CD4-positive, CD25-positive, alpha-beta regulatory T cell (primary cell): ENCODE results near the gene ENTREP3. TPM values are rescaled to one million over a fixed set of nuclear protein-coding genes. Genes with fewer than 3 reads are reported as not detected.

Experiments used
- ATAC-seq, 2 donors: fragments of 150-1000 bp; cut with Tn5 transposase; one replicate each; pipeline ENCODE4 v1.10.0; 2021; ENCODE audit warnings: low read depth in 2 of 2, moderate number of reproducible peaks in 2 of 2, moderate library complexity in 1 of 2
- DNase-seq, 3 donors: peaks; one replicate each; pipeline versions ENCODE4 v3.0.0 to v3.0.0-alpha.2; 2012 to 2022; ENCODE audit warnings: mixed read lengths in 1 of 3
- H3K27ac ChIP-seq: one replicate; pipeline ENCODE4 v1.7.0; 2013; ENCODE audit warnings: mild to moderate bottlenecking, low read length; ENCODE audit not compliant: insufficient read depth, poor library complexity, severe bottlenecking
- H3K27me3 ChIP-seq: one replicate; pipeline ENCODE4 v1.7.0; 2013; ENCODE audit warnings: low read length; ENCODE audit not compliant: control insufficient read depth, insufficient read depth
- H3K36me3 ChIP-seq: one replicate; pipeline ENCODE4 v1.7.0; 2013; ENCODE audit warnings: mild to moderate bottlenecking, low read length, moderate library complexity; ENCODE audit not compliant: control insufficient read depth, insufficient read depth
- H3K4me1 ChIP-seq: 2 replicates; pipeline ENCODE4 v1.7.0; 2013; ENCODE audit warnings: mild to moderate bottlenecking, low read length; ENCODE audit not compliant: insufficient read depth, control insufficient read depth, poor library complexity, severe bottlenecking
- H3K4me3 ChIP-seq: one replicate; pipeline ENCODE4 v1.7.0; 2013; ENCODE audit warnings: low read depth, mild to moderate bottlenecking, low read length, moderate library complexity
- H3K9me3 ChIP-seq, 2 experiments: 1 replicate in 1 of 2; 2 replicates in 1 of 2; pipeline ENCODE4 v1.7.0; 2013; ENCODE audit warnings: low read length in 2 of 2, mild to moderate bottlenecking in 1 of 2, moderate library complexity in 1 of 2; ENCODE audit not compliant: control insufficient read depth in 2 of 2
- H3K27ac Mint-ChIP-seq, 3 donors: one replicate each; pipeline ENCODE4 v1.8.0; 2020 to 2022; ENCODE audit warnings: mild to moderate bottlenecking in 3 of 3, mixed read lengths in 3 of 3, moderate library complexity in 2 of 3
- H3K27me3 Mint-ChIP-seq: one replicate; pipeline ENCODE4 v1.8.0; 2022; ENCODE audit warnings: mild to moderate bottlenecking, mixed read lengths
- H3K36me3 Mint-ChIP-seq: one replicate; pipeline ENCODE4 v1.8.0; 2020; ENCODE audit warnings: mixed read lengths
- H3K4me1 Mint-ChIP-seq, 4 donors: one replicate each; pipeline ENCODE4 v1.8.0; 2020 to 2022; ENCODE audit warnings: mixed read lengths in 4 of 4, mild to moderate bottlenecking in 1 of 4
- H3K4me3 Mint-ChIP-seq, 4 donors: one replicate each; pipeline ENCODE4 v1.8.0; 2020 to 2022; ENCODE audit warnings: mild to moderate bottlenecking in 4 of 4, mixed read lengths in 4 of 4, moderate library complexity in 3 of 4
- H3K9me3 Mint-ChIP-seq, 7 donors: one replicate each; pipeline ENCODE4 v1.8.0; 2020 to 2022; ENCODE audit warnings: mixed read lengths in 7 of 7, mild to moderate bottlenecking in 3 of 7, moderate library complexity in 2 of 7
- polyA plus RNA-seq, 4 donors: library from polyadenylated mRNA; unstranded; fragments of 300-500 nt; fragmentation: Illumina TruSeq; gene quantifications; one replicate each; pipeline ENCODE4 v1.2.3, GENCODE V29; 2021
- total RNA-seq: library from RNA; stranded (reverse); gene quantifications from one replicate; pipeline ENCODE4 v1.2.3, GENCODE V29; 2022

The ENTREP3 gene
- total and polyA plus RNA-seq, 5 donors from 2014 or later: 0.57 to 7.8 (median 0.76) TPM

DNA sequence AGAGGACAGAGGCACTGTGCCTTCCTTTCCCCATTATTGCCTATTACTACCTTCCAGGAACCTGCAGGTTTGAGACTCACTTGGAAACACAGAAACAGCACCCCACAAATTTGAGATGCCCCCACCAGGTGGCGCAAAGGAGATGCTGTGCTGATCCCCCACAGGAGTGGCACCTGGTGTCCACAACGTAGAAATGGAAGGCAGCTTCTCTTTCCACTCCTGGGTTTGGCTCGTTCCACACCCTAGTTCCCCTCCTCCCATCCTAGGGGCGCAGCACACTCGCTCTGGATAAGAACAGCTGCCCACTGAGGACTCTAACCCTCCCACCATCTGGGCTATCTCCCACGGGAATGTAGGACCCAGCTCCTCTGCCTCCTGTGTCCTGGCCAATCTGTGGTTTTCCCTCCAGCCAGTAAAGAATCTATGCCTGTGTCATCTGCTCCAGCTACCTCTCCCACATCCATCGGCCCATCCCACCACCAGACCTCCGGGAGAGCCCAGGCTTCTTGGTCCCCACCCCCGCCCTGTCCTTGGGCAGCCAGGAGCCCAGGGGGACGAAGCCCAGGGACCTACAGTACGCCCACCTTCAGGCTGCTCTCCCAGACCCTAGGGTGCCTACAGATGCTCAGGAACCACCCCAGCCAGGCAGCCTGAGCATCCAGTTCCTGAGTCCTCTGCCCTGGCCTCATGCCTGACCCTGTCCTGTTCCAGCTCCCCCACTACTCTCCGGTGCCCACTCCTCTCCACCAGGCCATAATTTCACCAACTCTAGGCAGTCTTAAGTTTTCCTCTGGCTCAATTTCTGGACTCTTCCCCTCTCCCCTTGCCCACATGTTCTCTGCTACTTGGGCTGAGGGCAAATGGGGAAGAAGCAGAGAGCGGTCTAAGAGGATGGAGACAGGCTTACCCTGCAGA lies 48.1 kb downstream of the ENTREP3 start:
- H3K9me3 Mint-ChIP-seq: no peaks in the 10 kb centered on the region
- Histone ChIP-seq H3K27me3 (no peaks in the 10 kb centered on the region), H3K4me1 (peaks cover 27% of the 10 kb centered on the region), H3K27ac (peak overlapping the region; percentile 99), H3K36me3 (peaks cover 3% of the 10 kb centered on the region), H3K9me3 (no peaks in the 10 kb centered on the region), H3K4me3 (no peak overlapping the region)
- peak overlapping the region; percentile 91 to 95 (median 95) for H3K27ac Mint-ChIP-seq
- H3K4me3 Mint-ChIP-seq: peak overlapping the region; percentile 73 to 95 (median 86)
- H3K27me3 Mint-ChIP-seq: no peaks in the 10 kb centered on the region
- peaks cover 5 to 27% (median 21%) of the 10 kb centered on the region in 4 donors for H3K4me1 Mint-ChIP-seq
- H3K36me3 Mint-ChIP-seq: peaks cover 5% of the 10 kb centered on the region
- DNase-seq (peak; percentile 78 to 91 (median 87)), ATAC-seq (peak; percentile 53 to 56)

DNA sequence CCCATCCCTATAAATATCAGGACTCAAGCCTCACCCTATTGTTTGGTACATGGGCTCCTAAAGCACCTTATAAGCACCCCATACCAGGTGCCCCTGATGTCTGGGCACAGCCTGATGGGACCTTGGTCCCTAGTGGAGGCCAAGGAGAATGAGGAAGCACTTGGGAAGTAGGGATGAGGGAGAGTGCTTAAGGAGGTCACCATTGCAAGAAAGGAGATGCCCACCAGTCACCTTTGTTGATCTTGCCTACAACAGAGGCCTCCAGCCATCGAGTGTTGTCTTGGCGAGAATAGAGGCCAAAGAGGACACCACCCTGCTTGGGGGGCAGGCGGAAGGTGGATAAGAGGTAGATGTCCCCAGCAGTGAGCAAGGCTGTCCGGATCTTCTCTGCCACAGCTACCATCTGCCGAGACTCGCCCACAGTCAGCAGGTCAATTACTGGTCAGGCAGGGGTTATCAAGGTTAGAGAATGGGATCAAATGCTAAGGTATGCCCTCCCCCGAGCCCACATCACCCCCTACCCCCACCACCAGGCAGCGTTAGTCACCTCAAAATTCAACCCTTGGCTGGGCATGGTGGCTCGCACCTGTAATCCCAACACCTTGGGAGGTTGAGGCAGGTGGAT lies 49.2 kb downstream of the ENTREP3 start:
- Mint-ChIP-seq H3K4me3 (peak overlapping the region in 1 of 4 donors; percentile 29), H3K27me3 (no peaks in the 10 kb centered on the region), H3K9me3 (no peaks in the 10 kb centered on the region), H3K4me1 (peaks cover 5 to 27% (median 21%) of the 10 kb centered on the region in 4 donors), H3K27ac (no peak overlapping the region), H3K36me3 (peaks cover 5% of the 10 kb centered on the region)
- Histone ChIP-seq H3K4me3 (no peak overlapping the region), H3K36me3 (no peaks in the 10 kb centered on the region), H3K27ac (no peak overlapping the region), H3K9me3 (no peaks in the 10 kb centered on the region), H3K4me1 (peaks cover 27% of the 10 kb centered on the region), H3K27me3 (no peaks in the 10 kb centered on the region)
- DNase-seq: no peak
- no peak for ATAC-seq

DNA sequence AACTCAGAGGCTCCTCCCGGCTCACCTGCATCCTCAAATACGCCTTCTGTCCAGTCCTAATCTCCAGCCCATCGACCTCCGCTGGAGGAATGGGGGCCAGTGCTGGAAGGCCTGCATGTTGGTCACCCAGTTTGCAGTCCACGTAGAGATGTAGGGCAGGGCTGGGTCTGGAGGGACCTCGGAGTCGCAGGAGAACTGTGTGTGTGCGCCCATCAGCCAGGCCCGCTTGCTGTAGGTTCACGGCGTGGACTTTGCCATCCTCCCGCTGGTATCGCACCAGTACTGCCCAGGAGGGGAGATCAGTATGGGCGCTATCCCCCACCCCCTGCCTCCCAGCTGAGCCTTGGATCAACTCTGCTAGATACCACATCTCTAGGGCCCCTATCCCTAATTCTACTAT lies 50.2 kb downstream of the ENTREP3 start:
- Mint-ChIP-seq H3K27ac (no peak overlapping the region), H3K27me3 (no peaks in the 10 kb centered on the region), H3K9me3 (no peaks in the 10 kb centered on the region), H3K4me1 (peaks cover 5 to 26% (median 17%) of the 10 kb centered on the region in 4 donors), H3K4me3 (no peak overlapping the region), H3K36me3 (peaks cover 4% of the 10 kb centered on the region)
- Histone ChIP-seq H3K4me1 (peaks cover 27% of the 10 kb centered on the region), H3K9me3 (no peaks in the 10 kb centered on the region), H3K27me3 (no peaks in the 10 kb centered on the region), H3K36me3 (no peaks in the 10 kb centered on the region), H3K27ac (no peak overlapping the region), H3K4me3 (no peak overlapping the region)
- no peak for DNase-seq
- ATAC-seq: no peak

- Mint-ChIP-seq H3K27me3 (no peaks in the 10 kb centered on the region), H3K27ac (no peak overlapping the region), H3K4me1 (peaks cover 0 to 11% (median 10%) of the 10 kb centered on the region in 4 donors), H3K36me3 (peaks cover 7% of the 10 kb centered on the region), H3K4me3 (peak overlapping the region in 1 of 4 donors; percentile 29), H3K9me3 (no peaks in the 10 kb centered on the region)
- no peak overlapping the region for H3K27ac ChIP-seq
- no peaks in the 10 kb centered on the region for H3K36me3 ChIP-seq
- peaks cover 11% of the 10 kb centered on the region for H3K4me1 ChIP-seq
- ATAC-seq (no peak), DNase-seq (no peak)
- H3K9me3 ChIP-seq: no peaks in the 10 kb centered on the region
- H3K27me3 ChIP-seq: no peaks in the 10 kb centered on the region
- no peak overlapping the region for H3K4me3 ChIP-seq
Measured at GRCh38 chr1:155202731-155203515, 52.4 kb downstream of the ENTREP3 start.

DNA sequence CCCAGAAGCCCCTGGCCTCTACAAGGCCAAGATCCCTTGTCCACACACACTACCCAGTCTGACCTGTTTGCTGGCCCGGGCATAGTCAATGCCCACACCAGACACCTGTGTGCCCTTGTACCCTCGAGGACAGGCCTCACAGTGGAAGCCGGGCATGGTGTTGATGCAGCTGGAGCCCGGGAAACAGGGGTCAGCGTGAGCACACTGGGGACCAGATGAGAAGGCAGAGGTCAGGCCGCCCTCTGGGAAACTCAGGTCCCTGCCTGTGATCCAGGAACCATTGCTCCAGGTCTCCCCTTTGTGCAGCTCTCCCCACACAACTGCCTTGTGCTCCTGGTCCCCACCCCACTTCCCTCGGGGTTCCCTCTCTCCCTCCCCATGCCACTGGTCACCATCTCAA lies 53.1 kb downstream of the ENTREP3 start:
- H3K36me3 ChIP-seq: no peaks in the 10 kb centered on the region
- ATAC-seq: no peak
- no peaks in the 10 kb centered on the region for H3K9me3 ChIP-seq
- no peak overlapping the region for H3K4me3 Mint-ChIP-seq
- peaks cover 0 to 11% (median 6%) of the 10 kb centered on the region in 4 donors for H3K4me1 Mint-ChIP-seq
- no peak overlapping the region for H3K4me3 ChIP-seq
- no peaks in the 10 kb centered on the region for H3K27me3 Mint-ChIP-seq
- H3K4me1 ChIP-seq: peaks cover 4% of the 10 kb centered on the region
- no peak overlapping the region for H3K27ac ChIP-seq
- H3K27ac Mint-ChIP-seq: no peak overlapping the region
- H3K27me3 ChIP-seq: no peaks in the 10 kb centered on the region
- DNase-seq: no peak
- H3K9me3 Mint-ChIP-seq: no peaks in the 10 kb centered on the region
- H3K36me3 Mint-ChIP-seq: peaks cover 7% of the 10 kb centered on the region

- Mint-ChIP-seq H3K4me3 (no peak overlapping the region), H3K9me3 (no peaks in the 10 kb centered on the region), H3K27ac (no peak overlapping the region), H3K4me1 (peaks cover 0 to 6% (median under 1%) of the 10 kb centered on the region in 4 donors), H3K36me3 (peaks cover 7% of the 10 kb centered on the region), H3K27me3 (no peaks in the 10 kb centered on the region)
- DNase-seq (no peak), ATAC-seq (no peak)
- Histone ChIP-seq H3K27me3 (no peaks in the 10 kb centered on the region), H3K4me1 (no peaks in the 10 kb centered on the region), H3K27ac (no peak overlapping the region), H3K4me3 (no peak overlapping the region), H3K9me3 (no peaks in the 10 kb centered on the region), H3K36me3 (no peaks in the 10 kb centered on the region)
Measured at GRCh38 chr1:155200920-155201319, 54.4 kb downstream of the ENTREP3 start.

DNA sequence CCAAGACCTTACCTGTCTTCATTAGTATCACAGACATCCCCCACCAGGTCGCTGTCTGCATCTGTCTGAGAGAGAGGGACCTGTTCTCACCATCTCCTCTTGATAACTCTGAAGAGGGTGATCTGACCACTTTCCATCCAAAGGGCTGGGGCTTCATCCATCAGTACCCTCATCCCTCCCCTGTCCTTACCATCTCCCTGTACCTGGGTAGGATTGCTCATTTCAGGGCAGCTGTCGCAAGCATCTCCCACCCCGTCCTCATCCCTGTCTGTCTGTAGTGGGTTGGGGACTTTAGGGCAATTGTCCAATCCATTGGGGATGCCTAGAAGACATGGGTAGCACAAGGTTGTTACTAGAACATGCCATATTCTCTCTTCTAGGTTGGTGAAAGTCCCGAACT lies 55.5 kb downstream of the ENTREP3 start:
- Histone ChIP-seq H3K27ac (no peak overlapping the region), H3K4me3 (no peak overlapping the region), H3K9me3 (no peaks in the 10 kb centered on the region), H3K4me1 (peaks cover 7% of the 10 kb centered on the region), H3K27me3 (no peaks in the 10 kb centered on the region), H3K36me3 (no peaks in the 10 kb centered on the region)
- Mint-ChIP-seq H3K27ac (peak overlapping the region in 2 of 3 donors; percentile 46 to 67), H3K4me1 (peaks cover 0 to 12% (median 5%) of the 10 kb centered on the region in 4 donors), H3K4me3 (peak overlapping the region in 1 of 4 donors; percentile 54), H3K9me3 (no peaks in the 10 kb centered on the region), H3K27me3 (no peaks in the 10 kb centered on the region), H3K36me3 (peaks cover 7% of the 10 kb centered on the region)
- DNase-seq (no peak), ATAC-seq (no peak)
